ENCODE data around the gene CIB2. TPM values are rescaled to one million over a fixed set of nuclear protein-coding genes. Genes with fewer than 3 reads are reported as not detected.
A peak's percentile ranks its signal among the peaks of the same experiment; 100 is the strongest.

CIB2 gene
- total RNA-seq, 1 experiment from 2014 or later = 15.9 TPM

DNA sequence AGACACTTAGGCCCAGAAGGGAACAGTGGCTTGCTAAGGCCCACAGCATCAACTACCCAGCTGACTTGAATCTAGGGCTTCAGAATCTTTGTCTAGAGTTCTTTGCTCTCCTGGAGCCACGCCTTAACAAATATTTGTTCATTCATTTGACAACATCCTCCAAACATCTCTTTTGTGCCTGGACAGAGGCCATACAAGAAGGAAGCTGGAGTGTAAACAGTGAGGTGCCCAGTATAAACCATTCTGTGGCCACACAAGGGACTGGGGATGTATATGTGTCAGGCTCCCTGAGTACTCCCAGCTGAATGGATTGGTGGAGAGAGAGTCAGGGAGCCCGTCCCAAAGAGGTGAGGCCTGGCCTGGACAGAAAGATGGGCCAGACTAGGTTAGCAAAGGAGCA, 3.4 kb downstream of the CIB2 start:
- in situ Hi-C loops (cut with HindIII; ENCODE audit: low pct_unique_long_range_greater_than_20kb, low sequenced_read_pairs) = no loop called here
- no peak for DNase-seq (ENCODE audit: low read depth, low spot score)

DNA sequence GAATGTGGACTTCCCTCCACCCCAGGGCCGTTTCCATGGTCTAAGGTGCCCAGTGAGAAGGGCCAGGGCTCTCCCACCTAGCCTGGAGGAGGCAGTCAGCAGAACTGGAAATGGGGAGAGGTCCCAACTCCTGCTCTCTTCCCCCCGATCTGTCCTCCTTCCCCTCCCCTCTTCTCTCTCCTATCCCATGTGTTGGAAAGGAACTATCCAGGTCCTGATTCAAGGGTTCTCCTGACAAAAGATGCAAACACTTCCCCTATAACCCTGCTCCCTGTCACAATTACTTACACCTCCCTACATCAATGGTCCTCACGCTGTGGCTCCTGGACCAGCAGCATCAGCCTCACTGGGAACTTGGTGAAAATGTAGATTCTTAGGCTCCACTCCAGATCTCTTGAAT, 6.0 kb downstream of the CIB2 start:
- in situ Hi-C loops (cut with HindIII; ENCODE audit: low pct_unique_long_range_greater_than_20kb, low sequenced_read_pairs) = no loop called here
- DNase-seq (ENCODE audit: low read depth, low spot score) = no peak

DNA sequence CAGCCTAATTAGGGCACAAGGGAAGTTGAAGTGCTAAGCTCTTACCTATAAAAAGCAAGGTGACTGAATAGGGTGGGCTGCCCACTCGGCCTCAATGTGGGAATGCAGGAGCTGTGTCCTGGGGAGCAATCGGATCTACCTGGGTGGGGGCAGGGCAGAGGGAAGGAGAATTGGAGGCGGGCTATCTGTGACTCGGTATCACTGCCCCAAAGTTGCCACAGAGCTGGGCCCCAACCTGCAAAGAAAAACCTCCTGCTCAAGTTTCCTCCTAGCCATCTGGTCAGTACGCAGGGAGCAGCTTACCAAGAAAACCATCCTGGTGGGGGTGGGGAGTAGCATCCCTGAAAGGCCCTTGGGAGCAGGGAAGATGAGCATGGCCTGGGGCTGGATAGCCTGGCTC, 10.7 kb downstream of the CIB2 start:
- no peak for DNase-seq (ENCODE audit: low read depth, low spot score)
- in situ Hi-C loops (cut with HindIII; ENCODE audit: low pct_unique_long_range_greater_than_20kb, low sequenced_read_pairs) = no loop called here

DNA sequence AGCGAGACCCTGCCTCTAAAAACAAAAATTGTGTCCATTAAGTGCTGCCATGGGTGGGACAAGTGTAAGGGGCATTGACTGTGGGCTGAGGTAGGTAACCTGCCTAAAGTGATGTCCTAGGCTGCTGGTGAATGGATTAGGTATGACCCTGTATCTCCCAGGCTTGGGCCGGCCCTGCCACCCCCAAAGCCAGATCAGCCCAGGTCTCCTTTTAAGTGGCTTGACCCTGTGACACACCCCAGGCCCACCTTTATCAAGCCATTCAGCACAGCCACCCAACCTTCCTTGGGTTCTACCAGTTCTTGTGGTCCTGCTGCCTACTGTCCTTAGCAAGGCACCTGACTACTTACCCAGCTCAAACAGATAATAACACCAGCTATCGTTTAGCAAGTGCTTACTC, 18.7 kb downstream of the CIB2 start:
- in situ Hi-C loops (cut with HindIII; ENCODE audit: low pct_unique_long_range_greater_than_20kb, low sequenced_read_pairs) = no loop called here
- DNase-seq (ENCODE audit: low read depth, low spot score) = no peak

DNA sequence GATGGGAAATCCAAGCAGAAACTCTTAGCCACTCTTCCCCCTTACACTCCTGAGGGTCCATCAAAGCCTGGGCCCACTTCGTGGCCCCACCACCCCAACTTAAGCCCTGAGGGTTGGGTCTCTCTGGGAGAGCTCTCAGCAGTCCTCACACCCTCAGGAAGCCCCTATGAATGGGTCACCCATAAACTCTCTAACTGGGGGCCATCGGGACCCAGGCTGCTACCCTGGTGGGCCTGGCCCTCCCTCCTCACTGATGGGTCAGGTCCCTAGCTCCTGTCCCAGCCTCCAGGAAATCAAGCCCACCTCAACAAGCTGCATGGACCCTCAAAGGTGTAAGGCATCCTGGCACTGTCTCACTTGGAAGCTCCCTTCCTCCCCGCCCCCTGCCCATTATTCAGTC, 19.5 kb downstream of the CIB2 start:
- in situ Hi-C loops (cut with HindIII; ENCODE audit: low pct_unique_long_range_greater_than_20kb, low sequenced_read_pairs) = no loop called here
- no peak for DNase-seq (ENCODE audit: low read depth, low spot score)

DNA sequence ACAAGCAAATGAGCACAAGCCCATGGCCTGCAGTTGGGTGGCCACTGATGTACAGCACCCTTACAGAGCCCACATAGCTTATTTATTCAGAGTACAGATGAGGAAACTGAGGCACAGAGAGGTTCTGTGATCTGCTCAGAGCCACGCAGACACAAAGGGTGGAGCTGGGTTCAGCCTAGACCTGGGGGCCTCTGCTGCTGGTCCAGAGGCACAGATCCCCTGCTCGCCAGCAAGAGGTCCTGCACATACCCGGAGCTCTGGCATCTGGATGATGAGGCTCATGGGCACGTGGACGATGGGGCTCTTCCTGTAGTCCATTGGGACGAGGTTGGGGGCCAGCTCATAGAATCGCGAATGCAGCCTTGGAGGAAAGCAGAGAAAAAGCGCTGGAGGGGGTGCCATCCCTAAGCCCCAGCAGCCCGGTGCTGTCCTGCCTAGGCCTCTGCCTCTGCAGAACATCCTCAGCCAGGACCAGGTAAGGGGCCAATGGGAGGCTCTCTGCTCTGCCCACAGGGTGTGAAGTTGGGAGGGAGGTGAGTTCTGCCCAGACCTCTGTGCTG, 20.2 kb downstream of the CIB2 start:
- in situ Hi-C loops (cut with HindIII; ENCODE audit: low pct_unique_long_range_greater_than_20kb, low sequenced_read_pairs) = no loop called here
- no peak for DNase-seq (ENCODE audit: low read depth, low spot score)

DNA sequence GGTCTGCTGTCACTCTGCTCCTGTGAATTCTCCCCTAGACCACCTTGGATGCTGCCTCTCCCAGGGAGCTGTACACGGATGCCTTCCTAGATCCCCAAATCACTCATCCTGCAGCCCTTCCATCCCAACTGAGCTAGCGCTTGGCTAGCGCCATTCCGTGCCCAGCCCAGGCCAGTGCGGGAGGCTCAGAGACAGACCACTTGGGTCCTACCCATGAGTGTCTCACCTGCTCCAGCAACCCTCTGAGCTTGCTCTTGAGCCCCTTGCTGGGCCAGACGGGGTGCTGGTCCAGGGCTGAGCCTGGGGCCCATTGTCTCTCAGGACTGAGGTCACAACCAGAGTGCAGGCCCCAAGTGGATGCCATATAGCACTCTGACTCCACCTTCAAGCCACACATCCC, 21.1 kb downstream of the CIB2 start:
- no peak for DNase-seq (ENCODE audit: low read depth, low spot score)
- in situ Hi-C loops (cut with HindIII; ENCODE audit: low pct_unique_long_range_greater_than_20kb, low sequenced_read_pairs) = no loop called here

DNA sequence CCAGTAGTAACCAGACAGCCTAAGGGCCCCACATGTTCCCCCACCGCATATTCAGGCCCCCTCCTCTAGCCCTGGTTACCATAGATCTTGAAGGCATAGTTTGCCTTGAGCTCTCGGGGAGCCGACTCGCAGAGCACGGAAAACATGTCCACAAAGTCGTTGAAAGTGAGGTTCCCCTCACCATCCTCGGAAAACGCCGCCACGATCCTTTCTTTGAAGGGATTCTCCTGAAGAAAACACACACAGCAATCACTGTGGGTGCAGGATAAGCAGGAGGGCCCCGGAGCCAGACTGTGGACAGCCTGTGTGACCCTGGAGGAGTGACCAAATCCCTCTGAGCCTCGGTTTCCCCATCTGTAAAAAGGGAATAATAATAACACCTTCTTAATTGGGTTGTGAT, 22.1 kb downstream of the CIB2 start:
- DNase-seq (ENCODE audit: low read depth, low spot score) = no peak
- in situ Hi-C loops (cut with HindIII; ENCODE audit: low pct_unique_long_range_greater_than_20kb, low sequenced_read_pairs) = no loop called here

DNA sequence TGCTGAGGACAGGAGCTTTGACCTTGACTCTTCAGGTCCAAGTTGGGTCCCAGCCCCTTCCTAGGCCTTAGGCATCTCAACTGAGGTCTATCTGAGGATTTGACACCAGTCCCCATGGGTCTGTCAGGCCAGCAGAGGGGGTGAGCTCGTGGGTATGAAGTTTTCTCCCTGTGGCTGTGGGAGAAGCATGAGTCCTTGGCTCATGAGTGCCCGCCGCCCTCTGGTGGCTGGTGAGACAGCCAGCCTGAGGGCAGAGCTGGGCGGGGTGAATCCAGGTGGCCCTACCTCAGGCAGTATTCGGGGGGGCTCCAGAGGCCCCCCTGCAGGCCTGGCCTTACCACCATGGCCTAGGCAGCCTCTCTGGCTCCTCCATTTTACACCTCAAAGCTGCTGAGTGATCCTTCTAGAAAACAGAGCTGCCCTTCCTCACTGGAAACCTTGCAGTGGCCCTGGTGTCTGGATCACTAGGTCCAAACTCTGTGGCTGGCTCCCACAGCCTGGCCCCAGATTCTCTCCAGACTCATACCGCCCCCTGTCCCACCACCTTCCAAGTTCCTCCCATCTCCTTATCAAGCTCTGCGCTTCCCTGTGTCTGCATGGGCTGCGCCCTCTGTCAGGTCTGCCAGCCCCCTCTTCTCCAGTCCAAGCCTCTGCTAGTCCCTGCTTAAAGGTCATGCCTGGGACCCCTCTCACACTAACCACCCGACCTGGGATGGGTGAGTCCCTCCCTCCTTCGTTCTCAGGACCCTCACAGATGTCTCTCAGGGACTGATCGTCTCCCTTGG, 22.8 kb downstream of the CIB2 start:
- DNase-seq (ENCODE audit: low read depth, low spot score) = peak; percentile 67
- in situ Hi-C loops (cut with HindIII; ENCODE audit: low pct_unique_long_range_greater_than_20kb, low sequenced_read_pairs) = no loop called here

DNA sequence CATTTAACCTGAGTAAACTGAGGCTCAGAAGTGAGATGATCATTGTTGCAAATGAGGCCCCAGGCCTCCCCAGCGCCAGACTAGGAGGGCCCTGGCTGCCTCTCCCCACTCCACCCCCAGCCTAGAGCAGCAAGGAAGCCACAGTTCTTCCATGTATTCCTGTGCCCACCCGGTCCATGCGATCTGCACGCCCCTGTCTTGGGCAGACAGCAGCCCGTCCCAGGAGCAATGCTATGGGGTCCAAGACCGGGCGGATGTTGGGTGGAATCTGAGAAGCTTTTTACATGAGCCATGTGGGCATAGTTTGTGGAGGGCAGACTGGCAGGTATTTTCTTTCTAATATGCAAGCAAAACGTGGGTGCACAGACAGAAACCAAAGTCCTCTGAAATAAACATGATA, 23.8 kb downstream of the CIB2 start:
- in situ Hi-C loops (cut with HindIII; ENCODE audit: low pct_unique_long_range_greater_than_20kb, low sequenced_read_pairs) = no loop called here
- DNase-seq (ENCODE audit: low read depth, low spot score) = no peak

DNA sequence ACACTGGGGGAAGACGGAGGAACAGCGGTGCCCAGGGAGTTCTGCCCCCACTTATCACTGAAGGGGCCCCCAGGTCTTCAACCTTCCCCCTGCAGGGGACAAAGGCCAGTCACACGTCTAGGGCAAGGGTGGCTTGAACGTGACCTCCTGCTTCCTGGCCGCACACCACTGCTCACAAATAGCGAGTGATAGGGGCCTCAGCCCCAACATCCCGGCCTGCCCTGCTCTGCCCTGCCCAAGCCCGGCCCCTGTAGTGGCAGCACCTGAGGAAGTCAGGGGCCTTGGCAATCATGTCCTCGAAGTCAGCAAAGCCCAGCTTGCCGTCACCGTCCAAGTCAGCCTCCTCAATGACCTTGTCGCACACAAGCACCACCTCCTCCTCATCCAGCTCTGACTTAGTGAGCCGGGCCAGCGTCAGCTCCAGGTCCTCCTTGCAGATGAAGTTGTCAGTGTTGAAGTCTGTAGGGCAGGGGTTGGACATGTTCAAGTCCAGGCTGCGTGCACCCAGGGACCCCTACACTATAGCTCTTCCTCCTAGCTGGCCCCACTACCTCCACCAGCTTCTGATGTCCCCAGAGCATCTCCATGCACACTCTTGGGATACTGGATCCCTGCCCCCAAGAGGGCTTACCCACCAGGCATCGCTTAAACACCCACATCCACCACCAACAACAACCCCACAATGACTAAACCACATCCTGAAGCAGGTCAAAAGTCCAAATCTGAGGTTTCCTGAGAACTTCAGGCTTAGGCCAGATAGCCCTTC, 25.6 kb downstream of the CIB2 start:
- in situ Hi-C loops (cut with HindIII; ENCODE audit: low pct_unique_long_range_greater_than_20kb, low sequenced_read_pairs) = no loop called here
- no peak for DNase-seq (ENCODE audit: low read depth, low spot score)

DNA sequence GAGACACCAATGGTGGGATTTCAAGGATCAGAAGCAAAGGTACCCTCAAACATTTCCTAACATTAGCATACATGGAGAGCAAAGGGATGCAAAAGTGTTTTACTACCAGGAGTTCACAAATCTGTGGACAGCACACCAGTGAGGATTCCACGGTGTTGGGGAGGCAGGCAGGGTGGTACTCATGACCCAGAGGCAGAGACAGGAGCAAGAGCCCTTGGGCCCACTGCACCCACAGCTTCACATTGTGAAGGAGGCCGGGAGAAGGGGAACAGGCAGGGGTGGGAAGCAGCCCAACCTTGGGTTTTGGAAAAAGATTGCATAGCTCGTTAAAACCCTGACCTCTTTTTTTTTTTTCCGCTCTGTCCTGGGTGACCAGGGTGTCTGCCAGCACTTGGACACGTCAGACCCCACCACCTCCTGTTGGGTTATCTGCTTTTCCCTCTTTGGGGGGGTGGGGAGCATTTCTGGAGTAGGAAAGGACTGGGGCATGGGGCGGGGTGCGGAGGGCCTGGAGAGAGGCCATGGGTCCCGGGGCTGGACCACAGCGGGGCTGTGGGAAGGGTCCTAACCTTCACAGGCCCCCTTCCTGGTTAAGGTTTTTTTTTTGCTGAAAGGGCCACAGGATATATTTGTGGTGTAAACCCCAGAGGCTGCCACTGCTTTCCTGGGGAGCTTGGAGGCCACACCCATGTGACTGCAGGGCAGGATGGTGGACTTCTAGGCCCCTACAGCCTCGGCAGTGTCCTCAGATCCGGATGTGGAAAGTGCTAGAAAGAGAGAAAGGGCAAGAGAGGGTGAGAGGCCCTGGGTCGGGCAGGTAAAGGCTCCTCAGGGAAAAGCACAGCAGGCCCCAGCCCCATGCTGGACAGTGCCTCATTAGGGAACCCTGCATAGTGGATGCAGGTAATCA, 26.4 kb downstream of the CIB2 start:
- DNase-seq (ENCODE audit: low read depth, low spot score) = no peak
- in situ Hi-C loops (cut with HindIII; ENCODE audit: low pct_unique_long_range_greater_than_20kb, low sequenced_read_pairs) = no loop called here

DNA sequence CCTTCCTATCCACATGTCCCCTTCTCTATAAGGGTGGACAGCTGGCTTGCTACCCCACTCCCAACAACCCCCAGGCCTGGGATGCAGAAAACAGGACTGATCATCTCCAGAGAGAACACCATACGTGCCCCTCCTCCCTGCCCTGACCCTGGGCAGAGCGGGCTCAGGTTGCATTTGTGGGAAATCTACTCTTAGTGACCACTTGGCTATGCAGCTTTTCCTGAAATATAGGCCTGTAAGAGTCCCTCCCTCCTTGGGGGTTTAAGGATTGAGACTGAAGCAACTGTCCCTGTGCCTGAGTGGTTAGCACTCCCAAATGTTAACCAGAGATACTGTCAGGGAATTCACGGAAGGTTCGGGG, 27.1 kb downstream of the CIB2 start:
- in situ Hi-C loops (cut with HindIII; ENCODE audit: low pct_unique_long_range_greater_than_20kb, low sequenced_read_pairs) = no loop called here
- no peak for DNase-seq (ENCODE audit: low read depth, low spot score)

DNA sequence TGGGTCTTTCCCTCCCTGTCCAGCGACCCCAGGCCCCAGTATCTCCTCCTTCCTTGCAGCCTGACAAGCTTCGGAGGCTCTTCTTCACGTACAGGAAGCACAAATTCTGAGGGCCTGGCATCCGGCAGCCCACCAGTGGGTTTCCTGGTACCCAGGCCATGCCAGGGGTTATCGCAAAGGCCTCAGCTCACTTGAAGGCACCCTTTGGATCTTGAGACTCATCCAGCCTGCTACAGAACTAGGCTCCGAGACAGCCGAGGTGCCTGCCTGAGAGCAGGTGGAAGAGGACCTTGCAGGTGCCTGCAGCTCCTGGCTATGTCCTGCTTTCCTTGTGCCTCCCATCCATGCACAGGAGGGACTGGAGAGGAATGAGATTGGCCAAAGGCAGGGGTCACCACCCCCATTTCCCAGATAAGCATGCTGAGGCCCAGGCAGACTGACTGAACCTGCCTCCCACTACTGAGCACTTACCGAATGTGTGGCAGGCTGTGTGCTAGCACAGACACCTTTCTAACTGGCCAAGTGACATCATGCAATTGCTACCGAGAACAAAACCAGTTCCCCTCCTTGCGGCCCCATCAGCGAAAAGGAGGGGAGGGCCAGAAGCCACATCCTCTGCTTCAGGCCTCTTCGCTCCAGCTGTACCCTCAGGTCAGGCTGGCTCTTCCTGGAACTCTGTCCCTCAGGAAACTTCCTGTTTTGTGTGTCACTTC, 27.7 kb downstream of the CIB2 start:
- no peak for DNase-seq (ENCODE audit: low read depth, low spot score)
- in situ Hi-C loops (cut with HindIII; ENCODE audit: low pct_unique_long_range_greater_than_20kb, low sequenced_read_pairs) = no loop called here

DNA sequence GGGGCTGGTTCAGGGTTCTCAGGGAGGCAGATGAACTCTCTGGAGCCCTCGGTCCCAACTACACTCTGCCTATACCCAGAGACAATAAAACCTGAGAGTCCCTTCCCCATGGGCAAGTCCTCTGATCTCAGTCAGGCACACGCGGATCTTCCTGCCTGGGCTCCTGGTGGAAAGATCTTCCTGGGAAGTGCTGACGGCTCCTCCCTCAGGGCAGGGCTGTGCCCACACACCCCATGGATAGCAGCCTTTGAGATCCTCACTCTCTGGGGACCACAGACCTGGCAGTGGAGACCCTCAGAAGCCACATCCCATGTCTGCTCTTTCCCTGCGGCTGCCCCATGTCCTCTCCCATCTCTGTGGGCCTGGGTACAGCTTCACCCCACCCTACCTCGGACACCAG, 28.5 kb downstream of the CIB2 start:
- DNase-seq (ENCODE audit: low read depth, low spot score) = no peak
- in situ Hi-C loops (cut with HindIII; ENCODE audit: low pct_unique_long_range_greater_than_20kb, low sequenced_read_pairs) = no loop called here

DNA sequence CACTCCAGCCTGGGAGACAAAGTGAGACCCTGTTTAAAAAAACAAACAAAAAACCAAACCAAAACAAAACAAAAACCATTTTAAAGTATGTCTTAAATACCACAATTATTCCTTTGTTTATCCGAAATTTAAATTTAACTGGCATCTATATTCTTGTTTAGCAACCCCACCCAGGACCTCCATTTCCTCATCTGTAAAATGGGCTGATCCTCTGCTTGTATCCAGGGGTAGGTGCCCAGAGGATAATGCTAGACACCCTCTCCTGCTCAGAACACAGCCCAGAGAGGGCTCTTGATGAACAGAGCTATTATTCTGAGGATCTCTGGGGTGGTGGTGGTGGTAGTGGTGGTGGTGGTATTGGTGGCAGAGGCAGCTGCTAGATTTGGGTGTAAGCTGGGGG, 29.0 kb downstream of the CIB2 start:
- in situ Hi-C loops (cut with HindIII; ENCODE audit: low pct_unique_long_range_greater_than_20kb, low sequenced_read_pairs) = no loop called here
- no peak for DNase-seq (ENCODE audit: low read depth, low spot score)

DNA sequence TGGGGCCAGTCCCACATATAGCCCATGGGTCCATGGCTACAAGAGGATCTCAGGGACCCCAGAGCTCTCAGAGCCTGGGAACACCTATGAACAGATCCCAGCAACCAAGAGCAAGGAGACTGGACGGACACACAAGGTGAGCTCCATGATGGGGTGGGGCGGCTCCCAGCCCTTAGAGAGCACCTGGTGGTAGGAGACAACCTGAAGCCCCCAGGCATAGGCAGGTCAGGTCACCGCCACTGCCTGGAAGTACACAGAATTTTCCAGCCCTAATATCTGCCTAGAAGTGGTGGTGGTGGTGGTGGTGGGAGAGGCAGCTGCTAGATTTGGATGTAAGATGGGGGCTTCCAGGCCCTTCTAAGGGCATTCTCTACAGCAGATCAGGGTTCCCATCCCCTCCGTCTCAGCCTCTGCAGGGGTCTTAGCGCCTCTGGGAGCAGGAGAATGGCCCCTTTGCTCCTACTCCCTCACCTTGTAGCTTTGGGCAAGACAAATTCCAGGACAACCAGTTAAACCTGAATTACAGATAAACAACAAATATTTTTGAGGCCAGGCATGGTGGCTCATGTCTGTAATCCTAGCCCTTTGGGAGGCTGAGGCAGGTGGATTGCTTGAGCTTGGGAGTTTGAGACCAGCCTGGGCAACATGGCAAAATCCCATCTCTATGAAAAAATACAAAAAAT, 29.7 kb downstream of the CIB2 start:
- no peak for DNase-seq (ENCODE audit: low read depth, low spot score)
- in situ Hi-C loops (cut with HindIII; ENCODE audit: low pct_unique_long_range_greater_than_20kb, low sequenced_read_pairs) = no loop called here

All from SK-MEL-5 (cell line).